SK-N-SH (cell line): ENCODE measurements around the gene FYN. TPM values are rescaled to one million over a fixed set of nuclear protein-coding genes. Genes with fewer than 3 reads are reported as not detected.

Experiments used
- CTCF ChIA-PET: fragments of 300-600, 350-600 bp; formaldehyde crosslinking; extraction: SDS; loops from one replicate; lab custom pipeline; 2021; lab: Yijun Ruan, JAX
- POLR2A ChIA-PET: fragments of 350-600 bp; sonication (Branson Sonifier 250); formaldehyde crosslinking; extraction: SDS; loops from one replicate; lab custom pipeline; 2020; ENCODE audit warnings: antibody characterized with exemption, inconsistent platforms; lab: Yijun Ruan, JAX
- DNase-seq: peaks from one replicate; pipeline ENCODE4 v3.0.0; 2012
- H2AFZ ChIP-seq: fragments of 200-600 bp; sonication (generic); 2 replicates; pipeline ENCODE4 v1.8.1; 2016; ENCODE audit warnings: antibody characterized with exemption, mild to moderate bottlenecking, low read depth
- H3F3A ChIP-seq: fragments of 200-600 bp; sonication (generic); replicated peaks from 2 replicates; pipeline ENCODE3; 2016; ENCODE audit warnings: antibody characterized with exemption, mild to moderate bottlenecking; ENCODE audit not compliant: insufficient read depth
- H3K27ac ChIP-seq, 2 experiments: fragments of 200-500 bp in 1 of 2; fragments of 200-600 bp in 1 of 2; sonication (Bioruptor generic) in 1 of 2; sonication (generic), shearing (Covaris generic) in 1 of 2; 2 replicates each; pipeline versions ENCODE4 v1.5.1 to v1.6.1; 2014 to 2016; ENCODE audit warnings: low read depth in 2 of 2, inconsistent platforms in 1 of 2, low read length in 1 of 2, mild to moderate bottlenecking in 1 of 2, mixed read lengths in 1 of 2
- H3K27me3 ChIP-seq: fragments of 200-600 bp; sonication (generic), shearing (Covaris generic); 2 replicates; pipeline ENCODE4 v1.6.1; 2016; ENCODE audit warnings: mixed run types; ENCODE audit not compliant: insufficient read depth
- H3K36me3 ChIP-seq, 2 experiments: fragments of 200-500 bp in 1 of 2; fragments of 200-600 bp in 1 of 2; sonication (Bioruptor generic) in 1 of 2; sonication (generic) in 1 of 2; replicated peaks in 1 of 2; 2 replicates each; pipeline versions ENCODE3 to v1.5.1; 2014 to 2016; ENCODE audit warnings: low read length in 1 of 2, mild to moderate bottlenecking in 1 of 2; ENCODE audit not compliant: insufficient read depth in 2 of 2, control insufficient read depth in 1 of 2
- H3K4me1 ChIP-seq, 2 experiments: fragments of 200-500 bp in 1 of 2; fragments of 200-600 bp in 1 of 2; sonication (Bioruptor generic) in 1 of 2; sonication (generic), shearing (Covaris generic) in 1 of 2; 2 replicates each; pipeline versions ENCODE4 v1.5.1 to v1.6.1; 2014 to 2016; ENCODE audit warnings: low read depth in 1 of 2, low read length in 1 of 2, mixed run types in 1 of 2; ENCODE audit not compliant: insufficient read depth in 2 of 2, control insufficient read depth in 1 of 2
- H3K4me2 ChIP-seq: fragments of 200-600 bp; sonication (generic), shearing (Covaris generic); 2 replicates; pipeline ENCODE4 v1.6.1; 2017; ENCODE audit warnings: mixed run types
- H3K4me3 ChIP-seq, 2 experiments: fragments of 200-500 bp in 1 of 2; fragments of 200-600 bp in 1 of 2; sonication (Bioruptor generic) in 1 of 2; sonication (generic), shearing (Covaris generic) in 1 of 2; 2 replicates each; pipeline versions ENCODE4 v1.5.1 to v1.8.1; 2014 to 2016; ENCODE audit warnings: low read depth in 2 of 2, inconsistent platforms in 1 of 2, low read length in 1 of 2, mild to moderate bottlenecking in 1 of 2, mixed read lengths in 1 of 2, moderate library complexity in 1 of 2
- H3K79me2 ChIP-seq: fragments of 200-600 bp; sonication (generic); 2 replicates; pipeline ENCODE4 v1.8.1; 2017; ENCODE audit warnings: mild to moderate bottlenecking; ENCODE audit not compliant: insufficient read depth
- H3K9ac ChIP-seq: fragments of 200-600 bp; sonication (generic); 2 replicates; pipeline ENCODE4 v1.6.1; 2017; ENCODE audit warnings: mixed run types
- H3K9me2 ChIP-seq: fragments of 200-600 bp; sonication (generic); 2 replicates; pipeline ENCODE4 v1.6.1; 2017; ENCODE audit warnings: mixed run types
- H3K9me3 ChIP-seq: fragments of 200-600 bp; sonication (generic); 2 replicates; pipeline ENCODE4 v1.6.1; 2017; ENCODE audit warnings: mixed run types, mild to moderate bottlenecking, moderate library complexity
- H4K20me1 ChIP-seq: fragments of 200-600 bp; sonication (generic); 2 replicates; pipeline ENCODE4 v1.6.1; 2017; ENCODE audit warnings: mild to moderate bottlenecking, mixed run types; ENCODE audit not compliant: insufficient read depth
- ELF1 ChIP-seq: IDR thresholded peaks from 2 replicates; pipeline ENCODE4 v1.4.0; 2012
- EP300 ChIP-seq, 2 experiments: IDR thresholded peaks; 2 replicates each; pipeline versions ENCODE4 v1.4.0 to v1.6.1; 2012; ENCODE audit warnings: borderline replicate concordance in 1 of 2, low read depth in 1 of 2, low read length in 1 of 2
- GABPA ChIP-seq: IDR thresholded peaks from 2 replicates; pipeline ENCODE4 v1.4.0; 2012; ENCODE audit warnings: low read depth, mild to moderate bottlenecking
- IRF3 ChIP-seq: fragments of 150-350 bp; IDR thresholded peaks from 2 replicates; pipeline ENCODE4 v1.6.1; 2016; ENCODE audit warnings: mild to moderate bottlenecking, low read depth, low read length
- MAX ChIP-seq: IDR thresholded peaks from 2 replicates; pipeline ENCODE4 v1.4.0; 2012; ENCODE audit warnings: low read depth
- NRF1 ChIP-seq: IDR thresholded peaks from 2 replicates; pipeline ENCODE4 v1.6.1; 2012; ENCODE audit warnings: low read depth, mild to moderate bottlenecking, low read length
- REST ChIP-seq: IDR thresholded peaks from 2 replicates; pipeline ENCODE4 v1.6.1; 2012; ENCODE audit warnings: mild to moderate bottlenecking, low read depth, low read length, moderate library complexity
- SIN3A ChIP-seq: IDR thresholded peaks from 2 replicates; pipeline ENCODE4 v1.6.1; 2012; ENCODE audit warnings: low read depth, mild to moderate bottlenecking, low read length, moderate library complexity, borderline replicate concordance
- TAF1 ChIP-seq: IDR thresholded peaks from 2 replicates; pipeline ENCODE4 v1.6.1; 2012; ENCODE audit warnings: low read depth, mild to moderate bottlenecking, low read length, moderate library complexity, borderline replicate concordance
- TEAD4 ChIP-seq: IDR thresholded peaks from 2 replicates; pipeline ENCODE4 v1.4.0; 2012; ENCODE audit warnings: mild to moderate bottlenecking, borderline replicate concordance; ENCODE audit not compliant: insufficient read depth
- USF2 ChIP-seq: fragments of 150-350 bp; IDR thresholded peaks from 2 replicates; pipeline ENCODE4 v1.6.1; 2017; ENCODE audit warnings: antibody characterized with exemption, low read length, low read depth, borderline replicate concordance
- ZBTB33 ChIP-seq: IDR thresholded peaks from 2 replicates; pipeline ENCODE4 v1.4.0; 2012; ENCODE audit warnings: low read depth, borderline replicate concordance
- WGBS: methylation state at CpG from one replicate; pipeline ENCODE4 v1.1.6; 2017; ENCODE audit warnings: low lambda C conversion rate; 5-methylcytosine and 5-hydroxymethylcytosine counted together
- polyA plus RNA-seq, 3 experiments: library from polyadenylated mRNA; depleted of rRNA; stranded (reverse); fragments of >200 nt; gene quantifications; 2 replicates each; pipeline ENCODE4 v1.2.3, GENCODE V29; 2012

FYN gene
- polyA plus RNA-seq, 1 of the 3 experiments (the other 2 are of a cell fraction), result 31.0 TPM

GRCh38 chr6:111849298-111849697 lies 24.0 kb downstream of the FYN start:
- Histone ChIP-seq H3K9ac (no peak overlapping the region), H3K27me3 (no peaks in the 10 kb centered on the region), H3K4me2 (no peak overlapping the region), H3K9me2 (no peaks in the 10 kb centered on the region), H3K36me3 (peaks cover 0 to 2% of the 10 kb centered on the region in 2 experiments), H3K27ac (no peak overlapping the region), H3K4me3 (no peak overlapping the region)
- WGBS, result 90% methylated on average over 5 of the region's 5 CpGs
- DNase-seq, result no peak
- TF ChIP-seq SIN3A (no peak), ELF1 (no peak), EP300 (IDR thresholded peaks at IDR 0.05; ENCODE audit: borderline replicate concordance in 1 of 2, low read depth in 1 of 2, low read length in 1 of 2) (no peak), ZBTB33 (no peak), NRF1 (no peak), USF2 (no peak), GABPA (no peak)
- TF ChIP-seq, all 33 proteins: peak for 0
- ChIA-PET CTCF (interaction anchor here (1.5 kb wide), 1 partner anchor 139 kb away, joined by 3 read pairs; no protein-coding TSS in a partner anchor), POLR2A (no interaction called here)
- peaks cover 0 to 28% of the 10 kb centered on the region in 2 experiments; a peak in 3 of 4 replicates for H3K4me1 ChIP-seq
- H3K79me2 ChIP-seq, result peaks cover 41% of the 10 kb centered on the region
- no peaks in the 10 kb centered on the region for H3K9me3 ChIP-seq
- H3F3A ChIP-seq, result no peaks in the 10 kb centered on the region
- no peaks in the 10 kb centered on the region; the same call in none of the 2 replicates for H4K20me1 ChIP-seq
- no peak overlapping the region for H2AFZ ChIP-seq

GRCh38 chr6:111848262-111848812 lies 24.9 kb downstream of the FYN start:
- H3K4me2 ChIP-seq, result no peak overlapping the region
- ChIA-PET POLR2A (no interaction called here), CTCF (interaction anchor here (0.5 to 1.5 kb wide), 2 partner anchors 99 to 138 kb away, joined by 3 to 4 read pairs; no protein-coding TSS in a partner anchor)
- H3K4me1 ChIP-seq, result peaks cover 0 to 28% of the 10 kb centered on the region in 2 experiments; a peak in 3 of 4 replicates
- no peaks in the 10 kb centered on the region for H3K9me2 ChIP-seq
- DNase-seq, result no peak
- no peak overlapping the region for H2AFZ ChIP-seq
- peaks cover 0 to 2% of the 10 kb centered on the region in 2 experiments for H3K36me3 ChIP-seq
- H3K4me3 ChIP-seq, result no peak overlapping the region
- H3K79me2 ChIP-seq, result peaks cover 41% of the 10 kb centered on the region
- H3F3A ChIP-seq, result no peaks in the 10 kb centered on the region
- no peak for TF ChIP-seq REST
- TF ChIP-seq MAX, result no peak
- TF ChIP-seq TEAD4, result no peak
- no peak for TF ChIP-seq TAF1
- no peak for TF ChIP-seq IRF3
- 94% methylated on average over 7 of the region's 7 CpGs for WGBS
- H3K9ac ChIP-seq, result no peak overlapping the region
- H3K27me3 ChIP-seq, result no peaks in the 10 kb centered on the region
- no peaks in the 10 kb centered on the region; the same call in none of the 2 replicates for H4K20me1 ChIP-seq
- no peak overlapping the region for H3K27ac ChIP-seq
- H3K9me3 ChIP-seq, result no peaks in the 10 kb centered on the region
